Spleen (tissue), 11 donors: ENCODE measurements around the gene STX4. TPM values are rescaled to one million over a fixed set of nuclear protein-coding genes. Genes with fewer than 3 reads are reported as not detected.

ENCODE experiments used
- DNase-seq: peaks from one replicate; pipeline ENCODE4 v3.0.0-alpha.2; 2020
- H3K27ac ChIP-seq, 8 donors: fragments of 200-600 bp; sonication (generic) in 7 of 8; 1 replicate in 4 of 8; 2 replicates in 4 of 8; pipeline versions ENCODE4 v1.5.0 to v1.8.0; 2016 to 2021; ENCODE audit warnings: inconsistent platforms in 4 of 8, mild to moderate bottlenecking in 4 of 8, moderate library complexity in 1 of 8
- H3K27me3 ChIP-seq, 7 donors: fragments of 200-600 bp; sonication (generic) in 6 of 7; replicated peaks in 1 of 7; 1 replicate in 4 of 7; 2 replicates in 3 of 7; pipeline versions ENCODE4 v1.5.0 to v1.8.0; 2016 to 2021; ENCODE audit warnings: inconsistent platforms in 3 of 7, mild to moderate bottlenecking in 1 of 7
- H3K36me3 ChIP-seq, 6 donors: fragments of 200-600 bp; sonication (generic) in 5 of 6; 1 replicate in 4 of 6; 2 replicates in 2 of 6; pipeline versions ENCODE4 v1.5.0 to v1.8.0; 2016 to 2021; ENCODE audit warnings: inconsistent platforms in 2 of 6
- H3K4me1 ChIP-seq, 6 donors: fragments of 200-600 bp; sonication (generic) in 5 of 6; 1 replicate in 3 of 6; 2 replicates in 3 of 6; pipeline versions ENCODE4 v1.5.0 to v1.8.0; 2016 to 2021; ENCODE audit warnings: inconsistent platforms in 3 of 6
- H3K4me3 ChIP-seq, 8 donors: fragments of 200-600 bp; sonication (generic) in 7 of 8; 1 replicate in 4 of 8; 2 replicates in 4 of 8; pipeline versions ENCODE4 v1.5.0 to v1.8.0; 2016 to 2021; ENCODE audit warnings: inconsistent platforms in 4 of 8, mild to moderate bottlenecking in 4 of 8, moderate library complexity in 2 of 8
- H3K9me3 ChIP-seq, 8 donors: fragments of 200-600 bp; sonication (generic) in 7 of 8; 1 replicate in 4 of 8; 2 replicates in 4 of 8; pipeline versions ENCODE4 v1.5.0 to v1.8.0; 2016 to 2021; ENCODE audit warnings: inconsistent platforms in 4 of 8
- POLR2A ChIP-seq, 3 donors: fragments of 450-650 bp; IDR thresholded peaks; one replicate each; pipeline ENCODE4 v1.5.1; 2017; ENCODE audit warnings: antibody characterized with exemption in 3 of 3, mild to moderate bottlenecking in 1 of 3
- POLR2AphosphoS5 ChIP-seq, 3 donors: sonication (generic); formaldehyde crosslinking; IDR thresholded peaks; one replicate each; pipeline ENCODE4 v1.5.1; 2017; ENCODE audit warnings: antibody characterized with exemption in 3 of 3
- WGBS, 5 donors: extraction: QIAGEN DNeasy Blood & Tissue Kit in 3 of 5; methylation state at CpG; one replicate each; pipeline versions ENCODE4 v1.1.5 to v1.1.7; 2013 to 2018; 5-methylcytosine and 5-hydroxymethylcytosine counted together
- intact Hi-C: fragments of 100-400 bp; cut with DNase I; formaldehyde crosslinking; loops from one replicate; pipeline ENCODE4 v1.15.0; 2023; ENCODE audit warnings: low total_unique reads
- polyA plus RNA-seq, 3 donors: library from polyadenylated mRNA; stranded (reverse); fragments of 200-250 nt; gene quantifications; one replicate each; pipeline ENCODE4 v1.2.1, GENCODE V29; 2013
- total RNA-seq, 7 donors: library from RNA; depleted of rRNA in 3 of 7; stranded (reverse); fragments of >200 nt in 3 of 7; fragmentation: NEBNext Ultra II Directional in 4 of 7; extraction: Animal tissue kit (Norgen Biotek cat#: 25700) in 4 of 7; gene quantifications; one replicate each; pipeline versions ENCODE4 v1.1.0 to v1.2.1, GENCODE V29; 2016 to 2021
- TF ChIP-seq, protein P1 (sequence below), 11 experiments: fragments of 200-600 bp in 7 of 11; fragments of 450-650 bp in 4 of 11; sonication (generic) in 4 of 11; IDR thresholded peaks in 8 of 11; conservative IDR thresholded peaks in 3 of 11; 1 replicate in 7 of 11; 2 replicates in 4 of 11; pipeline versions ENCODE4 v1.4.0 to v1.8.0; 2016 to 2021; ENCODE audit warnings: antibody characterized with exemption in 11 of 11, inconsistent platforms in 4 of 11, mild to moderate bottlenecking in 1 of 11
- donor health status: healthy with polysubstance abuse.
- donor health status: DM: no; HTN: no; CAD: no; lungs with moderate emphysema.
- donor health status: DM: no; HTN: no; CAD: no.
- donor health status: Bipolar disorder and iron deficiency.
- donor health status: healthy.
- donor health status: DM: no; HTN: no; CAD: no.
- donor health status: DM: yes; HTN: yes; CAD: no.

STX4 gene
- total and polyA plus RNA-seq, 10 donors = 54.0 to 135 (median 86.9) TPM

GRCh38 chr16:31073970-31074813 is 40.8 kb downstream of the STX4 start, which contains the start of the genes ZNF646 and ZNF668:
Gene ZNF646, plus strand, starts transcription at chr16:31074422. Its CDS starts 1,903 bp downstream, at chr16:31076325.
Gene ZNF668, minus strand, starts transcription at chr16:31074240. Its CDS starts 9,781 bp downstream, at chr16:31064459.
- peak within 1 kb of the TSS; percentile 75 to 100 (median 96) for H3K4me3 ChIP-seq
- intact Hi-C loops = loop anchor here (2.0 kb wide), 1 partner anchor 41 kb away; the partner anchor contains the start of gene STX4
- H3K4me1 ChIP-seq = peaks cover 21 to 71% (median 45%) of the 10 kb centered on the region in 6 donors
- DNase-seq = peak; percentile 99
- no peaks in the 10 kb centered on the region for H3K27me3 ChIP-seq
- H3K9me3 ChIP-seq = no peaks in the 10 kb centered on the region
- peak within 1 kb of the TSS; percentile 89 to 98 (median 94) for H3K27ac ChIP-seq
- TF ChIP-seq POLR2A (IDR thresholded peaks at IDR 0.05) (peak in 2 of 3 donors; percentile 31 to 53), POLR2AphosphoS5 (IDR thresholded peaks at IDR 0.05) (peak; percentile 93 to 96 (median 93))
- TF ChIP-seq, protein P1, sequence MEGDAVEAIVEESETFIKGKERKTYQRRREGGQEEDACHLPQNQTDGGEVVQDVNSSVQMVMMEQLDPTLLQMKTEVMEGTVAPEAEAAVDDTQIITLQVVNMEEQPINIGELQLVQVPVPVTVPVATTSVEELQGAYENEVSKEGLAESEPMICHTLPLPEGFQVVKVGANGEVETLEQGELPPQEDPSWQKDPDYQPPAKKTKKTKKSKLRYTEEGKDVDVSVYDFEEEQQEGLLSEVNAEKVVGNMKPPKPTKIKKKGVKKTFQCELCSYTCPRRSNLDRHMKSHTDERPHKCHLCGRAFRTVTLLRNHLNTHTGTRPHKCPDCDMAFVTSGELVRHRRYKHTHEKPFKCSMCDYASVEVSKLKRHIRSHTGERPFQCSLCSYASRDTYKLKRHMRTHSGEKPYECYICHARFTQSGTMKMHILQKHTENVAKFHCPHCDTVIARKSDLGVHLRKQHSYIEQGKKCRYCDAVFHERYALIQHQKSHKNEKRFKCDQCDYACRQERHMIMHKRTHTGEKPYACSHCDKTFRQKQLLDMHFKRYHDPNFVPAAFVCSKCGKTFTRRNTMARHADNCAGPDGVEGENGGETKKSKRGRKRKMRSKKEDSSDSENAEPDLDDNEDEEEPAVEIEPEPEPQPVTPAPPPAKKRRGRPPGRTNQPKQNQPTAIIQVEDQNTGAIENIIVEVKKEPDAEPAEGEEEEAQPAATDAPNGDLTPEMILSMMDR (IDR thresholded peaks at IDR 0.05 in 8 of 11, conservative IDR thresholded peaks at IDR 0.05 in 3 of 11) = peak in 3 of 11 experiments; percentile 7 to 39 (median 11)
- WGBS, 5 donors = 0 to 1% (median 0%) methylated on average over 37 to 48 of the region's 48 CpGs
- H3K36me3 ChIP-seq = peaks cover 0 to 36% (median 32%) of the 10 kb centered on the region in 6 donors

GRCh38 chr16:31074814-31075183 is 41.4 kb downstream of the STX4 start:
- H3K36me3 ChIP-seq = peaks cover 0 to 42% (median 38%) of the 10 kb centered on the region in 6 donors
- no peaks in the 10 kb centered on the region for H3K9me3 ChIP-seq
- H3K27ac ChIP-seq = peak overlapping the region; percentile 89 to 98 (median 94)
- no peaks in the 10 kb centered on the region for H3K27me3 ChIP-seq
- WGBS, 5 donors = 0 to 2% (median 1%) methylated on average over 7 of the region's 7 CpGs
- DNase-seq = no peak
- peak overlapping the region; percentile 75 to 100 (median 96) for H3K4me3 ChIP-seq
- peaks cover 21 to 77% (median 48%) of the 10 kb centered on the region in 6 donors for H3K4me1 ChIP-seq
- intact Hi-C loops = loop anchor here (2.0 kb wide), 1 partner anchor 42 kb away; the partner anchor contains the start of gene STX4
- TF ChIP-seq POLR2A (IDR thresholded peaks at IDR 0.05) (no peak), POLR2AphosphoS5 (IDR thresholded peaks at IDR 0.05) (no peak)
- TF ChIP-seq, protein P1 (IDR thresholded peaks at IDR 0.05 in 8 of 11, conservative IDR thresholded peaks at IDR 0.05 in 3 of 11) = no peak

DNA sequence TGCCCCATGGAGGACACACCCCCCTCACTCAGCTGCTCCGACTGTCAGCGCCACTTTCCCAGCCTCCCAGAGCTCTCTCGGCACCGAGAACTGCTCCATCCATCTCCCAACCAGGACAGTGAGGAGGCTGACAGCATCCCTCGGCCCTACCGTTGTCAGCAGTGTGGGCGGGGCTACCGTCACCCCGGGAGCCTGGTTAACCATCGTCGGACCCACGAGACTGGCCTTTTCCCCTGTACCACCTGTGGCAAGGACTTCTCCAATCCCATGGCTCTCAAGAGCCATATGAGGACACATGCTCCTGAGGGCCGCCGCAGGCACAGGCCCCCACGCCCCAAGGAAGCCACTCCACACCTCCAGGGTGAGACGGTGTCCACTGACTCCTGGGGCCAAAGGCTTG is 43.0 kb downstream of the STX4 start:
- Histone ChIP-seq H3K27ac (peak overlapping the region in 1 of 8 donors; percentile 93), H3K4me3 (no peak overlapping the region), H3K36me3 (peaks cover 0 to 58% (median 53%) of the 10 kb centered on the region in 6 donors), H3K9me3 (no peaks in the 10 kb centered on the region), H3K27me3 (no peaks in the 10 kb centered on the region), H3K4me1 (peaks cover 21 to 85% (median 48%) of the 10 kb centered on the region in 6 donors)
- no peak for DNase-seq
- 81 to 89% (median 86%) methylated on average over 14 to 16 of the region's 16 CpGs for WGBS, 5 donors
- TF ChIP-seq POLR2AphosphoS5 (IDR thresholded peaks at IDR 0.05) (no peak), POLR2A (IDR thresholded peaks at IDR 0.05) (no peak)
- TF ChIP-seq, protein P1 (IDR thresholded peaks at IDR 0.05 in 8 of 11, conservative IDR thresholded peaks at IDR 0.05 in 3 of 11) = no peak
- intact Hi-C loops = no loop called here

- intact Hi-C loops = no loop called here
- Histone ChIP-seq H3K27ac (no peak overlapping the region), H3K36me3 (peaks cover 0 to 65% (median 59%) of the 10 kb centered on the region in 6 donors), H3K4me1 (peaks cover 16 to 85% (median 46%) of the 10 kb centered on the region in 6 donors), H3K27me3 (no peaks in the 10 kb centered on the region), H3K4me3 (no peak overlapping the region), H3K9me3 (no peaks in the 10 kb centered on the region)
- WGBS, 5 donors = 93 to 97% (median 95%) methylated on average over 12 to 13 of the region's 13 CpGs
- DNase-seq = no peak
- TF ChIP-seq, protein P1 (IDR thresholded peaks at IDR 0.05 in 8 of 11, conservative IDR thresholded peaks at IDR 0.05 in 3 of 11) = no peak
- TF ChIP-seq POLR2AphosphoS5 (IDR thresholded peaks at IDR 0.05) (no peak), POLR2A (IDR thresholded peaks at IDR 0.05) (no peak)
Observed at GRCh38 chr16:31077024-31077423, 43.7 kb downstream of the STX4 start.
